ENCODE data around the gene GALNT1. TPM values are rescaled to one million over a fixed set of nuclear protein-coding genes. Genes with fewer than 3 reads are reported as not detected.

GALNT1 gene
- total and polyA plus RNA-seq, 10 of the 15 experiments (the other 5 are each of a cell fraction or from before 2014, with no cell fraction given): 8.0 to 53.7 (median 29.9) TPM

GRCh38 chr18:35616074-35616473 lies 34.5 kb downstream of the GALNT1 start:
- FAIRE-seq: no peak
- Histone ChIP-seq H3K4me3 (no peak overlapping the region), H3K4me2 (ENCODE audit: control insufficient read depth, insufficient read depth) (peak overlapping the region; percentile 83), H3K4me1 (ENCODE audit: control insufficient read depth, insufficient read depth, low read length) (peaks cover 15% of the 10 kb centered on the region), H2AFZ (ENCODE audit: control insufficient read depth, low read depth, low read length) (no peak overlapping the region), H3K9ac (ENCODE audit: control insufficient read depth, insufficient read depth, low read length) (no peak overlapping the region), H3K27ac (ENCODE audit: control insufficient read depth, insufficient read depth) (peak overlapping the region; percentile 54; the same call in 1 of the 2 replicates), H3K27me3 (replicated peaks in 1 of 2; ENCODE audit: control insufficient read depth in 2 of 2, insufficient read depth in 2 of 2, low read length in 1 of 2) (no peaks in the 10 kb centered on the region), H3K79me2 (ENCODE audit: control insufficient read depth, insufficient read depth, low read length) (no peaks in the 10 kb centered on the region; the same call in 1 of the 2 replicates), H3K9me3 (replicated peaks; ENCODE audit: control insufficient read depth, insufficient read depth, low read length) (no peaks in the 10 kb centered on the region), H4K20me1 (ENCODE audit: control insufficient read depth, insufficient read depth) (no peaks in the 10 kb centered on the region), H3K36me3 (ENCODE audit: control insufficient read depth in 2 of 2, insufficient read depth in 2 of 2, low read length in 1 of 2) (no peaks in the 10 kb centered on the region)
- in situ Hi-C loops (cut with MboI) (loop anchor here (5.0 kb wide), 1 partner anchor 51 kb away; no protein-coding TSS in a partner anchor), intact Hi-C loops (cut with micrococcal nuclease; ENCODE audit: unreplicated experiment) (loop anchor here (2.0 to 10.0 kb wide), 4 partner anchors 27 to 571 kb away; partner anchors contain the start of genes INO80C and MAPRE2)
- ChIA-PET CTCF (interaction anchor here (0.9 to 1.7 kb wide), 7 partner anchors 11 to 209 kb away, joined by 3 to 6 read pairs (median 3); no protein-coding TSS in a partner anchor), RAD21 (ENCODE audit: unreplicated experiment) (interaction anchor here (0.9 to 2.2 kb wide), 5 partner anchors 14 to 119 kb away, joined by 3 to 7 read pairs (median 6); partner anchors contain the start of gene INO80C), POLR2A (interaction anchor here (1.0 to 1.3 kb wide), 2 partner anchors 10 to 24 kb away, joined by 3 to 4 read pairs; no protein-coding TSS in a partner anchor), SMC1A (ENCODE audit: uncharacterized antibody, unreplicated experiment) (interaction anchor here (0.6 to 3.2 kb wide), 15 partner anchors 8 to 122 kb away, joined by 3 to 21 read pairs (median 3); partner anchors contain the start of gene GALNT1)
- ATAC-seq: no peak
- no peak for DNase-seq (ENCODE audit: low read depth, low spot score)
- no TSS peak for BruUV-seq (replicated peaks)
- WGBS (ENCODE audit: insufficient coverage, insufficient replicate concordance, low lambda C conversion rate, missing lambda C conversion rate): 66% methylated on average over 2 of the region's 2 CpGs
- no peak for TF ChIP-seq NKRF (conservative IDR thresholded peaks at IDR 0.05)
- no peak for TF ChIP-seq YY1 (IDR thresholded peaks at IDR 0.05; ENCODE audit: low read depth, low read length)
- no peak for TF ChIP-seq PKNOX1 (IDR thresholded peaks at IDR 0.05)
- TF ChIP-seq MYB (IDR thresholded peaks at IDR 0.05; ENCODE audit: borderline replicate concordance, low read depth, low read length): no peak
- no peak for TF ChIP-seq TCF7 (IDR thresholded peaks at IDR 0.05; ENCODE audit: borderline replicate concordance)
- TF ChIP-seq CBFB (IDR thresholded peaks at IDR 0.05; ENCODE audit: low read depth): no peak
- no peak for TF ChIP-seq ATF3 (IDR thresholded peaks at IDR 0.05; ENCODE audit: borderline replicate concordance, extremely low read depth, low read depth, low read length)
- no peak for TF ChIP-seq ZNF384 (IDR thresholded peaks at IDR 0.05; ENCODE audit: borderline replicate concordance, low read depth, low read length)
- TF ChIP-seq ZNF622 (IDR thresholded peaks at IDR 0.05): no peak
- TF ChIP-seq ZZZ3 (IDR thresholded peaks at IDR 0.05; ENCODE audit: control insufficient read depth, insufficient read length, low read depth): no peak
- no peak for TF ChIP-seq ZNF592 (IDR thresholded peaks at IDR 0.05)
- no peak for TF ChIP-seq NR2C1 (IDR thresholded peaks at IDR 0.05)
- no peak for TF ChIP-seq SUZ12 (IDR thresholded peaks at IDR 0.05; ENCODE audit: unreplicated experiment)
- TF ChIP-seq HDGF (IDR thresholded peaks at IDR 0.05): no peak
- no peak for TF ChIP-seq RELA (IDR thresholded peaks at IDR 0.05; ENCODE audit: borderline replicate concordance, partially characterized antibody)
